NCI-H446 treated with DMSO at 0.1 percent for 48 hours (cell line): ENCODE measurements around the gene MAML3.

ENCODE experiments used
- DNase-seq: peaks from one replicate; lab custom pipeline; 2025; lab: John Stamatoyannopoulos, UW

The MAML3 gene

GRCh38 chr4:140156529-140157171 is 2.7 kb upstream of the MAML3 start:
- DNase-seq: no peak

- DNase-seq: no peak
Measured at GRCh38 chr4:140154572-140154891, 548 bp upstream of the MAML3 start.

- no peak for DNase-seq
Measured at GRCh38 chr4:140153419-140153717, 616 bp downstream of the MAML3 start.

- DNase-seq: no peak
Measured at GRCh38 chr4:140152751-140153418, 1.1 kb downstream of the MAML3 start.

GRCh38 chr4:140152013-140152703 is 1.8 kb downstream of the MAML3 start:
- peak; percentile 51 for DNase-seq

GRCh38 chr4:140151699-140152012 is 2.3 kb downstream of the MAML3 start:
- peak; percentile 91 for DNase-seq

GRCh38 chr4:140150886-140151698 is 2.9 kb downstream of the MAML3 start:
- peak; percentile 92 for DNase-seq

- DNase-seq: no peak
Measured at GRCh38 chr4:140150636-140150885, 3.4 kb downstream of the MAML3 start.

- no peak for DNase-seq
Measured at GRCh38 chr4:140149846-140150635, 3.9 kb downstream of the MAML3 start.

GRCh38 chr4:140144050-140144449 is 9.9 kb downstream of the MAML3 start:
- no peak for DNase-seq

GRCh38 chr4:140141210-140141835 is 12.7 kb downstream of the MAML3 start:
- DNase-seq: no peak

- no peak for DNase-seq
Measured at GRCh38 chr4:140140566-140140965, 13.4 kb downstream of the MAML3 start.

- DNase-seq: no peak
Measured at GRCh38 chr4:140138428-140138827, 15.6 kb downstream of the MAML3 start.

GRCh38 chr4:140137671-140138070 is 16.3 kb downstream of the MAML3 start:
- DNase-seq: no peak

GRCh38 chr4:140136509-140136908 is 17.5 kb downstream of the MAML3 start:
- no peak for DNase-seq

- peak; percentile 84 for DNase-seq
Measured at GRCh38 chr4:140135529-140136088, 18.4 kb downstream of the MAML3 start.

- no peak for DNase-seq
Measured at GRCh38 chr4:140134746-140135425, 19.1 kb downstream of the MAML3 start.

GRCh38 chr4:140133576-140133975 is 20.4 kb downstream of the MAML3 start:
- DNase-seq: no peak

- no peak for DNase-seq
Measured at GRCh38 chr4:140131675-140132229, 22.2 kb downstream of the MAML3 start.

GRCh38 chr4:140130677-140131076 is 23.3 kb downstream of the MAML3 start:
- no peak for DNase-seq

GRCh38 chr4:140127422-140127821 is 26.6 kb downstream of the MAML3 start:
- no peak for DNase-seq
